Measurements from ENCODE around the gene CD209.

Gene CD209

DNA sequence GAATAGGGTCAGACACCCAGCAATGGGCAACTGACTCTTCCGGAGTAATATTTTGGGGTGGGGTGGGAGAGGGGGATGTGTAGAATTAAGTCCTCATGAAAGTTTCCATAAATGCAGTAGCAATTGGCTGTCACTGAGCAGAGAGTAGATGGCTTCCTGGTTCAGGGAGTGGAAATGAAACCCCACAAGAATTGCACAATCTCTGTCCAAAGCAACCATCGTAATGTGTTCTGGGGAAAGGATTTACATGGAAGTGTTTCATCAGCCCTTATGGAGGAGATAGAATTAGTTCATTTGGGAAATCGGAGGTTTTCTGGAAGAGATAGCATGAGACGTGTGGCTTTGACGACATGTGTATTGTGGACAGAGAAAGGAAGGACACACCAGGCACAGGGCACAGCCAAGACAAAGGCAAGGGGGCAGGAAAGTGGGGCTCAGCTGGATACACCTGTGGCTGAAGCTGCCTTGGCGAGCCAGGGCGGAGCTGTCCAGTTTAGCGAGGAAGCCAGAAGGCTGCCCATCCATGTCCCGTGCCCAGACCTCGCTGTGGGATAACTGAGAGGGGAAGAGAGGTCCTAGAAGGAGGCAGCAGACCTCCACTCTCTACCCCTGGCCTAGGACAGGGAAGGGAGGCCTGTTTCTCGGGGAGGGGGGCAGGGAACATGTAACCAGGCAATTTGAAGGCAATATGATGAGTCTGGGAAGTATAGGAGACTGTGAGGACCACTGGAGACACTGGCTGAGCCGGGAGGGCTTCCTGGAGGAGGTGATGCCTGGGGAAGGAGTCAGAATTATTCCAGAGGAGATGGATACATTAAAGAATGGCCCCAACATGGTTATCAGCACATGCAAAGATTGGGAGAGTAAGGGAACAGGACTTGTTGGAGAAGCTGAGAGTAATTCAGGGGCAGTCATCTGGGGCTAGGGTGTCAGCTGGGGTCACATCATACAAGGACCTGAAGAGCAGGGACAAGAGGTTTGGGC, 12.8 kb downstream of the CD209 start:
- DNase-seq = no peak

DNA sequence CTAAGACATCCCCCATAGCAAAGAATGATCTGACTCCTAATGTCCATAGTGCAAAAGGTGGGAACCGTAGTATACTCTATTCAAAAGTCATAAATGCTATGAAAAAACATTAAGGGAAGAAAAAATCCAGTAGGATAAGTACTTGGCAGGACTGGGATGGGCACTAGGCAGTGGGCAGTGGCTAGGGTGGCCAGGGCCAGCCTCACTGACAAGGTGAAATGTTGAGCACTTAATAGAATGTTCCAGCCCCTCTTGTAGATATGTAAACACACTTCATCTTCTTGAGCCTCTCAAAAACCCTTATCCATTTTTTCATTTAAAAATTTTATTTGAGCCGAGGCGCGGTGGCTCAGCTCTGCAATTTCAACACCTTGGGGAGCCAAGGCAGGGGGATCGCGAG, 14.0 kb downstream of the CD209 start:
- DNase-seq = no peak

- DNase-seq = no peak
These were observed 15.3 kb downstream of the CD209 start, which contains the start of gene CLEC4G for GRCh38 chr19:7732045-7732444. CLEC4G (minus strand) TSS chr19:7732110; CDS start chr19:7732102, 8 bp downstream.

DNA sequence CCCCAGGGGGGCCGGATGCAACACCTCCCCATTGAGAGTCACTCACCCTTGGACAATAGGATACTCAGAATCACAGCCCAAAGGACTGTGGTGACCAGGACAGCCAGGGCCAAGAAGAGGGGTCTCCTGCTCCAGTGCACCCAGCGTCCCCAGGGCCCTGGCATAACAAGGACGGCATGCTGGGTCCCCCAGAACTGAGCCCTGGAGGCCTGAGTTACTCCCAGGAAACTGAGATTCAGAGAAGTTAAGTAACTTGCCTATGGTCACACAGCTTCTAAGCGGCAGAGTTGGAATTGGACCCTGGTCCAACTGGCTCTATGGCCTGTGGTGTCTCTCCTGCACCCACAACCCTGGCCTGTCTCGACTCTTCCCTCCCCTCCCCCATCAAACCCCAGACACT, 15.7 kb downstream of the CD209 start:
- no peak for DNase-seq

DNA sequence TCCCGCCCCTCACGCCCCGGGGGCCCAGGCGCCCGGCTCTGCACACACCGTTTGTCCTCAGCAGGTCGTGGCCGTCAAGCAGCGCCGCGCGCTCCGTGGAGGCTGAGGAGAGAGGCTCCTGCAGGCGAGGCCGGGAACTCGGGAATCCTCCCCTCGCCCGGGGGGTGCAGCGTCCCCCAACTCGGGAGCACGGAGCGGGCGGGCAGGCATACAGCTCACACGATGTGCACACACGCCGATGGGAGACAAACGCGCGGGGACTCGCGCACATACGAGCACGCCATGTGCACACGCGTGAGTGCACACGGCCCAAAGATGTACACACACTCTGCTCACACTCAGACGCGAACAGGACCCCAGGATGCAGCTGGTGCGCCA, 16.1 kb downstream of the CD209 start:
- no peak for DNase-seq

DNA sequence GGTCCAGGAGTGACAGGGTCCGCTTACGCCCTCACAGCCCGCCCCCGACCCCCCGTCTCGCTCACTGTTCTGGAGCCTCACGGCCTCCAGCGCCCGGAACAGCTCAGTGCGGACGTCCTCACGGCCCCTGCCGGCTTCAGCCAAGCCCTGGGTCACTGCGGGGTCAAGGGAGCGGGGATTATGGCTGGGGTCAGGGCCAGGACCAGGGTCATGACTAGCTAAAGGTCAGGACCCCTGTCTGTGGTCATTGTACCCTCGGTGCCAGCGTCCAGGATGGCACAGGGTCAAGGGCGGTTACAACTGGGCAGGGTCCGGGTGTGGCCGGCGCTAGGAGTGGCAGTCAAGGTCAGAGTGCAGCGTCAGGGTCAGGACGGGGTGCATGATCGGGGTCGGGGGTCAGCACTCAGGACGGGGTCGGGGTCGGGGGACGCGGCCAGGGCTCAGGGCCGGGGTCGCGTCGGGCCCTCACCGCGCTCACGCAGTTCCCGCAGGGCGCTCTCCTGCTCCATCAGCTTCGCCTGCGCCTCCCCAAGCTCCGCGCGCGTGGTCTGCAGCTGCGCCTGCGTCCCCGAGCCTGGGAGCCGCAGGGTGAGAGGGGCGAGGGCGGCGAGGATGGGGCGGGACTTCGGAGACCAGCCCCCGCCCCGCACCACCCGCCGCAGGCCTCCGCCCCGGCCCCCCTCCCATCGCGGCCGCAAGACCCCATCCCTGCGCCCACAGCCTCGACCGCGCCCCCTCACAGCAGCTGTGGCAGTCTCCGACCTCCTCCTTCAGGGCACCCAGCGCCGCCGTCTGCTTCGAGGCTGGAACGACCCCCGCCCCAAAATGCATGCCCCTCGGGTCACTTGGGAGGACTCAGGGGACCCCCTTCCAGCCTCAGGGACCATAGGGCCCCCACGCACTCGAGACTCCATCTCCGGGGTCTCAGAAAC, 16.8 kb downstream of the CD209 start:
- no peak for DNase-seq

DNA sequence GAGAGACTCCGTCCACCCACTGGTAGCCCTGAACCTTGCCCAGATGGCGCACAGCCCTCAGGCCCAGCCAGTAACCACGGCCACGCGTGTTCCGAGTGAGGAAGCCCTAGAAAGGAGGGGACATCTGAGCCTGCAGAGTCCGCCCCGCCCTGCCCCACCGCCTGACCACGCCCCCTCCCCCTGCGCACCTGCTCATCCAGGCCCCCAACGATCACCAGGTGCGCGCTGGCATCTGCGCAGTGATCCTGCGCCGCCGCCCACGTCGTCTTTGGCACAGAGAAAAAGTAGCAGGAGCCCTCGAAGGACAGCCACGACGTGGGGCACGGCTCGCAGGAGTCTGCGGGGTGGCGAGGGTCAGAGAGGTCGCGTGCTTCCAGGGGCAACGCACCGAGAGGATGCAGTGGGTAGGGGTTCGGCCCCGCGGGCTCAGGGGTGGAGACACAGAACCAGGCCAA, 17.5 kb downstream of the CD209 start:
- DNase-seq = no peak

DNA sequence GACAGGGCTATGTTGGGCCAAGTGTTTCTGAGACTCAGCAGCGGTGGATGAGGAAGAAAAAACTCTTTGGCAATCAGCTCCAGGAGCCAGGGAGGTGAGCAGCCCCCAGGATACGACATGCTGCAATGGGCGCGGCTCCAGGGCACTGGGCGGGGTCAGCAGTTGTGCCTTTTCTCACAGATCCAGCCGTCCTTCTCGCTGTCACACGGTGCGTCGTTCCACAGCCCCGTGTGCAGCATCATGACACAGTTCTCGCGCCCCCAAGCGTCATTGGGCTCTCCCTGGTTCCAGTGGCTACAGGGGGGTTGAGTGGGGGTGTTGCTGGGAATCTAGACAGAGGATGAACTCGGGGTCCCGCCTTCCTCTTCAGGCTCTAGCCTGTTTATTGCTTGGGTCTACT, 18.1 kb downstream of the CD209 start:
- no peak for DNase-seq

- no peak for DNase-seq
These were observed 21.5 kb downstream of the CD209 start for GRCh38 chr19:7725791-7726190.

DNA sequence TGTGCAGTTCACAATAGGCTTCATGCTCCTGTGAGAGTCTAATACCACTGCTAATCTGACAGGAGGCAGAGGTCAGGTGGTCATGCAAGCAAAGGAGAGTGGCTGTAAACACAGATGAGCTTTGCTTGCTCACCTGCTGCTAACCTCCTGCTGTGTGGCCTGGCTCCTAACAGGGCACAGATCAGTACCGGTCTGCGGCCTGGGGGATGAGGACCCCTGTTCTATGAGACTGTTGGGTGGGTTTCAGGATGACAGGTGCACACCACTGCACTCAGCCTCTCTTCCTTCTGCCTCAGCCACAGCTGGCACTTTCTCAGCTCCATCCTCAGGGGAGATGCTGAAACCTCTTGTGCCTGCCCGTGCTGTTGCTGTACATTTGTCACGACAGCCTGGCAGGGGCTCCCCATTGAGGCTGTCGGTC, 25.1 kb downstream of the CD209 start:
- peak; percentile 15 for DNase-seq

- no peak for DNase-seq
These were observed 27.0 kb downstream of the CD209 start for GRCh38 chr19:7720351-7720750.

DNA sequence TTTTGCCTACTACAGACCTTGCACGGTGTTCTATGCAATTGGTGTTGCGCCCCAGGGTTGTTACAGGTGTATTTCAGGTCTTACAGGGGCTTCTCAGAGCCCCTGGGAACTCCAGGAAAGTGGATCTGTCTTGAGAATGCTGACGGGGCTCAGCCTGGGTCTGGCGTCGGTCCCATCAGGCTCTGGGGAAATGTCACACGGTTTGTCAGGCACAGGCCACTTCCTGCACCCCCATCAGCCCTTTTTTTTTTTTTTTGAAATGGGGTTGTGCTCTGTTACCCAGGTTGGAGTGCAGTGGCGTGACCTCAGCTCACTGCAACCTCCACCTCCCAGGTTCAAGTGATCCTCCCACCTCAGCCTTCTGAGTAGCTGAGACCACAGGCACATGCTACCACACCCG, 28.7 kb downstream of the CD209 start:
- no peak for DNase-seq

DNA sequence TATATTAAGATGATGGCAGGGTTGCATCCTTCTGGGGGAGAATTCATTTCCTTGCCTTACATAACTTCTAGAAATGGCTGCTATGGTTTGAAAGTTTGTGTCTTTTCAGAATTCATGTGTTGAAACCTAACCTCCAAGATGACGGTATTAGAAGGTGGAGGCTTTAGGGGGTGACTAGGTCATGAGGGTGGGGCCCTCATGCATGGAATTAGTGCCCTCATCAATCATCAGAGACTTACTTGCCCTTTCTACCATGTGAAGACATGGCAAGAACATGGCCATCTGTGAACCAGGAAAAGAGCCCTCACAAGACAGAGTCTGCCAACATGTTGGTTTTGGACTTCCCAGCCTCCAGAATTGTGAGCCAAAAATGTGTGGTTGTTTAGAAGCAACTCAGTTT, 30.6 kb downstream of the CD209 start:
- no peak for DNase-seq

GRCh38 chr19:7715671-7716070, 31.7 kb downstream of the CD209 start:
- DNase-seq = no peak

DNA sequence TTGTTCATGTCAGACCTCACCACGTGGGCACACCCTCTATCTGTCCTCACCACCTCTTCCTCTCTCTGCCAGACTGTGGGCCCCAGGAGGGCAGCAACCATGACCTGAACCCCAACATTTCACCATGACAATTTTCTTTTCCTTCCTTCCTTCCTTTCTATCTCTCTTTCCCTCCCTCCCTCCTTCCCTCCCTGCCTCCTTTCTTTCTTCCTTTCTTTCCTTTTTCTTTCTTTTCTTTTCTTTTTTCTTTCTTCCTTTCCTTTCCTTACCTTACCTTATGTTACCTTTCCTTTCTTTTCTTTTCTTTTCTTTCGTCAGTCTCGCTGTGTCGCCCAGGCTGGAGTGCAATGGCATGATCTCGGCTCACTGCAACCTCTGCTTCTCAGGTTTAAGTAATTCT, 36.7 kb downstream of the CD209 start:
- no peak for DNase-seq

- DNase-seq = no peak
These were observed 37.3 kb downstream of the CD209 start for GRCh38 chr19:7709932-7710460.

GRCh38 chr19:7706955-7707456, 40.3 kb downstream of the CD209 start:
- DNase-seq = no peak

DNA sequence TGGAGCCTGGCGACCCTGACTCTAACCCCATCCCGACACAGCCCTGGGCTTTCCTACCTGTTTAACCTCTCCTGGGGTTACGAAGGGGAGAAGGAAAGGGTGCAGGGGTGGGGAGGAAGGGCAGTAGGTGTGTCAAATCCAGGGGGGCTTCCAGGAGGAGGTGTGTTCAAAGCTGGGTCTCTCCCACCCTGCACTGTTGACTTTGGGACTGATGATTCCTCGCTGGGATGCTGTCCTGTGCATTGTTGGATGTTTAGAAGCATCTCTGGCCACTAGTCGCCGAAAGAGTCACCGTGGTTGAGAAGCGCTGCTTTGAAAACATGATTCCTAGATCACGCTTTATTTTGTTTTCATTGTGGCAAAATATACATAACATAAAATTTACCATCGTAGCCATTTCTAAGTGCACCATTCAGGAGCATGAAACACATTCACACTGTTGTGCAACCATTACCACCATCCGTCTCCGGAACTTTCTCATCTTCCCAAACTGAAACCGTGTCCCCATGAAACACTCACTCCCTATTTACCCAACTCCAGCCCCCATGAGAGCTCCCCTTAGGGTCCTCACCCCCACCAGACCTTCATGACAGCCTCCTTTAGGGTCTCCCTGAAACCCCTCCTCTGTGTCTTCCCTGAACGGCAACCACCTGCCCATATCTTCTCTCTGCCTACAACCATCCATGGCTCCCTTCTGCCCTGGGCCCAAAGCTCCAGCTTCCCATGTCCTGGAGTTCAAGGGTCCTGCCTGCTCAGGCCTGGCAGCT, 41.0 kb downstream of the CD209 start:
- no peak for DNase-seq

DNA sequence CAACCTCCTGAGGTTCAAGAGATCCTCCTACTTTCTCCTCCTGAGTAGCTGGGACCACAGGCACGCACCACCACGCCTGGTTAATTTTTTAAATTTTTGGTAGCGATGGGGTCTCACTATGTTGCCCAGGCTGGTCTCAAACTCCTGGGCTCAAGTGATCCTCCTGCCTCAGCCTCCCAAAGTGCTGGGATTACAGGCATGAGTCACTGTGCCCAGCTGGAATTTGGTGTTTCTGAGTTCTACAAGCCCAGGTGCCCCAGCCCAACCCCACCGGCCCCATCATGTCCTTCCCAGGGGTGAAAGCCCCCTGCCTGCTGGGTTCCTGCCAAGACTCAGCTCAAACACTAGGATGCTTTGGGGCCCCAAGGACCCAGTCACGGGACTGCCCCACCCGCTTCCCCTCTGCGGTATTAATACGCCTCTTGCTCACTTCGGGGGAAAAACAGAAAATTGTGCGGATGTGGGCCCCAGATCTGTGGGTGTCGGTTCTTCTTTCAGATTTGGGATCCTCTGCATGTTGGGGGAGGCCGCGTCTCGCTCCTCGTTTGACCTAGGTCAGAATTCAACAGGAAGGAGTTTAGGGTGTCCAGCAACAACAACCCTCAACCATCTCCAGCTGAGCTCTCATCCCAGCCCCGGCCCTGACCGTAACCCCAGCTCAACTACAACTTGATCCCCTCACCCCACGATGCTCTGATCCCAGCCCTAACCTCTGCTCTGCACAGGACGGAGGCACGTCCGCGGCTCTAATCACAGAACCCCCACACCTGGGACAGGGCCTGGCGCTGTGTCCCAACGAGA, 41.7 kb downstream of the CD209 start:
- DNase-seq = no peak

- no peak for DNase-seq
These were observed 42.9 kb downstream of the CD209 start for GRCh38 chr19:7704280-7705060.

DNA sequence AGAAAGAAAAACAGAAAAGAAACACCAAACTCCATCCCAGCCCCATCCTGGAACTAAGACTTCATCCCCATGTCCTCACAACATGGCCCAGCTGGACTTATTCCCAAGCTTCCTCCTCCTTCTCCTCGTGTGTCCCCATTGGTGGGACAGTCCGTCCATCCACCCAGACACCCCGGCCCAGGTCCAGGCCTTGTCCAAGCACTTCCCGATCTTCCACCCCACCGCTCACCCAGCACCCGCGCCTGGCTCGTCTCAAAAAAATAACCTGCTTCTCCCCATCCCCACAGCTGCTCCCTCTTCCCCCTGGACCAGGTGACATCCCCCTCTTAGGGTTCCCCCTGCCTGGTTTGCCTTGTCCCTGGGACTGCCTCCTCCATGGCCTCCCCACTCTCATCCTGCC, 44.0 kb downstream of the CD209 start:
- DNase-seq = no peak

Data from SHP77 treated with DMSO at 0.1 percent for 48 hours (cell line).